GM12891 (cell line): ENCODE data around the gene SCARF2.
A peak's percentile ranks its signal among the peaks of the same experiment; 100 is the strongest.
"Not testable (repeated sequence)": the region's sequence is repeated elsewhere in the genome, so short reads cannot be mapped to it uniquely, and the experiment has no call there.

ENCODE experiments used
- DNase-seq: peaks from one replicate; pipeline ENCODE4 v3.0.0; 2011; ENCODE audit warnings: low spot score; ENCODE audit not compliant: insufficient read length
- FAIRE-seq: peaks from 2 replicates; lab custom pipeline; 2011; peaks lifted over from hg19 to GRCh38; lab: Jason Lieb, UNC
- PAX5 ChIP-seq: IDR thresholded peaks from 2 replicates; pipeline ENCODE4 v1.6.1; 2011; ENCODE audit warnings: low read length, moderate library complexity, mild to moderate bottlenecking; ENCODE audit not compliant: insufficient read depth, severe bottlenecking
- POLR2A ChIP-seq: IDR thresholded peaks from 2 replicates; pipeline ENCODE4 v1.6.1; 2011; ENCODE audit warnings: low read depth, low read length, control low read depth
- POLR2AphosphoS5 ChIP-seq: IDR thresholded peaks from 2 replicates; pipeline ENCODE4 v1.6.1; 2011; ENCODE audit warnings: low read depth, low read length, control low read depth
- POU2F2 ChIP-seq: IDR thresholded peaks from 2 replicates; pipeline ENCODE4 v1.6.1; 2011; ENCODE audit warnings: low read depth, mild to moderate bottlenecking, control low read depth, low read length, moderate library complexity
- SPI1 ChIP-seq: IDR thresholded peaks from 2 replicates; pipeline ENCODE4 v1.6.1; 2011; ENCODE audit warnings: low read depth, low read length, control low read depth
- TAF1 ChIP-seq: IDR thresholded peaks from 2 replicates; pipeline ENCODE4 v1.6.1; 2011; ENCODE audit warnings: low read depth, low read length, control low read depth

Gene SCARF2

GRCh38 chr22:20459862-20460261, 22.2 kb upstream of the SCARF2 start:
- FAIRE-seq (no peak), DNase-seq (no peak)
- TF ChIP-seq SPI1 (no peak), POLR2AphosphoS5 (no peak), POU2F2 (no peak), PAX5 (no peak), POLR2A (no peak), TAF1 (no peak)

GRCh38 chr22:20459152-20459542, 21.5 kb upstream of the SCARF2 start:
- DNase-seq = no peak
- TF ChIP-seq SPI1 = no peak
- TF ChIP-seq TAF1 = no peak
- TF ChIP-seq PAX5 = no peak
- TF ChIP-seq POLR2AphosphoS5 = no peak
- no peak for TF ChIP-seq POLR2A
- TF ChIP-seq POU2F2 = no peak
- FAIRE-seq = no peak

- DNase-seq (no peak), FAIRE-seq (no peak)
- TF ChIP-seq POU2F2 (no peak), SPI1 (no peak), POLR2AphosphoS5 (no peak)
These were observed 21.0 kb upstream of the SCARF2 start for GRCh38 chr22:20458530-20459151.

- DNase-seq (no peak), FAIRE-seq (no peak)
These were observed 20.0 kb upstream of the SCARF2 start for GRCh38 chr22:20457506-20458240.

GRCh38 chr22:20456722-20457076, 19.1 kb upstream of the SCARF2 start:
- TF ChIP-seq TAF1 (no peak), PAX5 (no peak), SPI1 (no peak), POU2F2 (no peak)
- no peak for DNase-seq
- no peak for FAIRE-seq

More at GRCh38 chr22:20457506-20458240, 20.0 kb upstream of the SCARF2 start:
- no peak for TF ChIP-seq POU2F2
- TF ChIP-seq PAX5 = no peak
- TF ChIP-seq SPI1 = no peak
- no peak for TF ChIP-seq POLR2A
- TF ChIP-seq POLR2AphosphoS5 = no peak
- no peak for TF ChIP-seq TAF1

- FAIRE-seq (peak; percentile 96), DNase-seq (peak; percentile 75)
- TF ChIP-seq POLR2A (no peak), POU2F2 (0 out of 2 replicates have a peak, but pooled peaks have one; percentile 7), POLR2AphosphoS5 (no peak), TAF1 (no peak), SPI1 (no peak), PAX5 (no peak)
These were observed 18.6 kb upstream of the SCARF2 start for GRCh38 chr22:20456064-20456721.

GRCh38 chr22:20455709-20456063, 18.1 kb upstream of the SCARF2 start:
- no peak for DNase-seq

GRCh38 chr22:20453222-20453621, 15.6 kb upstream of the SCARF2 start:
- TF ChIP-seq SPI1 = no peak
- no peak for TF ChIP-seq POU2F2
- no peak for TF ChIP-seq POLR2A
- TF ChIP-seq TAF1 = no peak
- no peak for TF ChIP-seq POLR2AphosphoS5
- TF ChIP-seq PAX5 = no peak
- FAIRE-seq = no peak
- DNase-seq = no peak

More at GRCh38 chr22:20455709-20456063, 18.1 kb upstream of the SCARF2 start:
- TF ChIP-seq POLR2A (no peak), TAF1 (no peak), POU2F2 (no peak), PAX5 (no peak), POLR2AphosphoS5 (no peak), SPI1 (no peak)
- no peak for FAIRE-seq

GRCh38 chr22:20451920-20452319, 14.3 kb upstream of the SCARF2 start:
- FAIRE-seq (peak; percentile 45), DNase-seq (no peak)
- TF ChIP-seq PAX5 (no peak), POLR2A (no peak), POLR2AphosphoS5 (no peak)

- FAIRE-seq, DNase-seq: not testable (repeated sequence)
These were observed 13.6 kb upstream of the SCARF2 start for GRCh38 chr22:20451129-20451778.
